Thoracic aorta (tissue), 2 donors: Measurements from ENCODE around the gene RNF207. TPM values are rescaled to one million over a fixed set of nuclear protein-coding genes. Genes with fewer than 3 reads are reported as not detected.

ENCODE experiments used
- ATAC-seq: fragments of 150-250 bp; one replicate; pipeline ENCODE4 v1.8.0; 2017; ENCODE audit warnings: low read depth; ENCODE audit not compliant: insufficient number of reproducible peaks, low FRiP score
- DNase-seq: peaks from one replicate; pipeline ENCODE4 v3.0.0-alpha.2; 2020; ENCODE audit warnings: low spot score
- H3K27ac ChIP-seq, 2 donors: fragments of 200-600 bp; sonication (generic); 1 replicate in 1 of 2; 2 replicates in 1 of 2; pipeline ENCODE4 v1.5.1; 2016; ENCODE audit warnings: mild to moderate bottlenecking in 2 of 2, moderate library complexity in 2 of 2
- H3K27me3 ChIP-seq: fragments of 200-600 bp; sonication (generic); replicated peaks from 2 replicates; pipeline ENCODE4 v1.6.0; 2016; ENCODE audit warnings: mild to moderate bottlenecking; ENCODE audit not compliant: insufficient read depth
- H3K36me3 ChIP-seq: fragments of 200-600 bp; sonication (generic); one replicate; pipeline ENCODE4 v1.5.1; 2016
- H3K4me1 ChIP-seq, 2 donors: fragments of 200-600 bp; sonication (generic); 1 replicate in 1 of 2; 2 replicates in 1 of 2; pipeline versions ENCODE4 v1.5.1 to v1.6.0; 2016; ENCODE audit warnings: low read depth in 2 of 2, mild to moderate bottlenecking in 1 of 2; ENCODE audit not compliant: control insufficient read depth in 1 of 2
- H3K4me3 ChIP-seq: fragments of 200-600 bp; sonication (generic); 2 replicates; pipeline ENCODE4 v1.5.1; 2016; ENCODE audit warnings: mild to moderate bottlenecking
- H3K9me3 ChIP-seq: fragments of 200-600 bp; sonication (generic); 2 replicates; pipeline ENCODE4 v1.5.1; 2016
- CTCF ChIP-seq: fragments of 200-600 bp; sonication (generic); IDR thresholded peaks from one replicate; pipeline ENCODE4 v1.5.1; 2019; ENCODE audit warnings: antibody characterized with exemption
- total RNA-seq, 2 donors: library from RNA; depleted of rRNA; stranded (reverse); fragments of >200 nt; gene quantifications; one replicate each; pipeline versions ENCODE4 v1.1.0 to v1.2.3, GENCODE V29; 2016

The RNF207 gene
- total RNA-seq, 2 donors from 2014 or later = 30.5 to 50.1 TPM

GRCh38 chr1:6251681-6252373, 45.9 kb downstream of the RNF207 start:
- Histone ChIP-seq H3K4me3 (no peak overlapping the region), H3K27ac (no peak overlapping the region), H3K36me3 (no peaks in the 10 kb centered on the region), H3K9me3 (no peaks in the 10 kb centered on the region), H3K27me3 (peaks cover 11% of the 10 kb centered on the region), H3K4me1 (no peaks in the 10 kb centered on the region)
- no peak for TF ChIP-seq CTCF
- no peak for DNase-seq
- no peak for ATAC-seq

DNA sequence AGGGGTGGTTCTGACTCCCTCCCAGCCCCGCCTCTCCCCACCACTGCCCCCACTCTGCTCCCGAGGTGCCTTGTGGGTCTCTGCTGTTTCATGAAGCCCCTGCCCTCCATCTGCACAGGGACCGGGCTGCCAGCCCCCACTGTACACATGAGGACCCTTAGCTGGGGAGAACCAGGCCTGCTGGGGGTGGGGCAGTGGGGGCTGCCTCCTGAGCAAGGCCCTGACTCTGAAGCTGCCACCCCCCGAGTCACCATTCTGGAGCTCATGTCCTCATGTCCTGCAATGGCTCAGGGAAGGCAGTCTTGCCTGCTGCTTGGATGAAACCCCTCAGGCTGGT, 46.4 kb downstream of the RNF207 start:
- H3K27me3 ChIP-seq = peaks cover 7% of the 10 kb centered on the region

GRCh38 chr1:6253380-6253779, 47.5 kb downstream of the RNF207 start:
- Histone ChIP-seq H3K27me3 (peaks cover 7% of the 10 kb centered on the region), H3K4me3 (no peak overlapping the region), H3K4me1 (no peaks in the 10 kb centered on the region), H3K27ac (no peak overlapping the region), H3K9me3 (no peaks in the 10 kb centered on the region), H3K36me3 (no peaks in the 10 kb centered on the region)
- no peak for TF ChIP-seq CTCF
- DNase-seq = no peak
- ATAC-seq = no peak

More for the DNA sequence above, 46.4 kb downstream of the RNF207 start:
- Histone ChIP-seq H3K4me1 (no peaks in the 10 kb centered on the region), H3K36me3 (no peaks in the 10 kb centered on the region), H3K4me3 (no peak overlapping the region), H3K27ac (no peak overlapping the region), H3K9me3 (no peaks in the 10 kb centered on the region)
- no peak for DNase-seq
- ATAC-seq = no peak
- no peak for TF ChIP-seq CTCF

- no peak for TF ChIP-seq CTCF
- DNase-seq (no peak), ATAC-seq (no peak)
- Histone ChIP-seq H3K4me1 (peaks cover 0 to 4% of the 10 kb centered on the region in 2 donors), H3K36me3 (no peaks in the 10 kb centered on the region), H3K9me3 (no peaks in the 10 kb centered on the region), H3K4me3 (no peak overlapping the region), H3K27ac (no peak overlapping the region), H3K27me3 (no peaks in the 10 kb centered on the region)
Observed at GRCh38 chr1:6254691-6255090, 48.8 kb downstream of the RNF207 start.

- Histone ChIP-seq H3K4me3 (no peak overlapping the region), H3K27ac (no peak overlapping the region), H3K36me3 (no peaks in the 10 kb centered on the region), H3K9me3 (no peaks in the 10 kb centered on the region), H3K4me1 (peaks cover 0 to 15% of the 10 kb centered on the region in 2 donors), H3K27me3 (no peaks in the 10 kb centered on the region)
- no peak for DNase-seq
- no peak for ATAC-seq
- TF ChIP-seq CTCF = no peak
Observed at GRCh38 chr1:6256645-6257044, 50.7 kb downstream of the RNF207 start.
